Measurements from ENCODE around the gene CCDC178.
A peak's percentile ranks its signal among the peaks of the same experiment; 100 is the strongest.
"Not testable (repeated sequence)": the region's sequence is repeated elsewhere in the genome, so short reads cannot be mapped to it uniquely, and the experiment has no call there.

Gene CCDC178

GRCh38 chr18:33440060-33441043 lies at the start of gene CCDC178:
TSS of gene CCDC178 (minus strand) at chr18:33440721. CDS start at chr18:33412088, 28,633 bp downstream.
- peak in 5 of 14 donors; percentile 5 to 25 (median 12) for DNase-seq

DNA sequence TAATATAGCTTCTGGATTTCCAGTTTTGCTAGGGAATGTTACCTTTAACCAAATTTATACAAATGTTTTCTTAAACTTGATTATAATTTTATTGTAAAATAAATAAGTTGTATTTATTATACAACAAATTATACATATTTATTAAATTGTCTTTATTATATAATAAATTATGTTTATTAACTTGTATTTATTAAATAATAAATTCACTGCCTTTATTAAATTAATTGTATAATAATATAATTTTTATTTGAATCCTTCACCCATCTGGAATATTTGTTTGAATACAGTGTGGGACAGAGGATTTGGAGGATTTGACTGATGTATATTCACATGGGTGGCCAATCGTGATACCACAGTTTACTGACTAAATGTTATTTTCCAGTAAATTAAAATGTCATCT lies 43.4 kb upstream of the CCDC178 start:
- no peak for DNase-seq

DNA sequence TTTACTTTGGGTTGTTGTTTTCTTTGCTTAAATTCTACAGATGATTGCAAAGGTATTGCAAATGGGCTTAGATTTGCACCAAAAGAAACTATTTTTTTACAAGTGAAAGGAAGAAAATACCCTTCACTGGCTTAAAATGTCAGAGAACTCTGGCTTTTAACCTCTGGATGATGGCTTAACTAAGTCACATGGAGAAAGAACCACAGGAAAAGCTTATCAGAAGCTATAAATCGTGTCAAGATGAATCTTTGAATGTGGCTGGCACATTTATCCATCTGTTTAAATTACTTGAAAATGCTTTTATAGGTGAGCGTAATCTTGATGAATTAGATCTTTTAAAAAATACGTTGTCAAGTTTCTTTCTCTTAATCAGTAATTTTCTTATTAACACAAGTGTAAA lies 32.0 kb upstream of the CCDC178 start:
- no peak for DNase-seq

- no peak for DNase-seq
Measured at GRCh38 chr18:33470216-33470615, 29.7 kb upstream of the CCDC178 start.

- no peak for DNase-seq
Measured at GRCh38 chr18:33469699-33470098, 29.2 kb upstream of the CCDC178 start.

DNA sequence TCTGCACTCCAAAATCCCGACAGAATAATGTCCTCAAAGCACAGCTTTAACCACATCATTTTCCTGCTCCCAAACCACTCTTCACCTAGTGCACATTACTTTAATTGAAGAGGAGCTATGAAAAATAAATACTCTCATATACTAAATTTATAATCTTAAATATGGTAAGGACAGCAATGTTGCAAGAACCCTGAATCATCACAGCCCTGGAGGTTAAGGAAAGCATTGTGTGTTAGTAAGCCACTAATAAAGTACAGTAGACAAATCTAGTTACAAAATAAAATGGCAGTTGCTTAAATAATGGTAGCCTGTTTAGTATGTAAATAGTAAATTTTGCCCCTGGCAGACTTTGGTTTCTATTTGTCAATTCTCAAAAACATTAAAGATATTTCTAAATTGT lies 27.0 kb upstream of the CCDC178 start:
- no peak for DNase-seq

DNA sequence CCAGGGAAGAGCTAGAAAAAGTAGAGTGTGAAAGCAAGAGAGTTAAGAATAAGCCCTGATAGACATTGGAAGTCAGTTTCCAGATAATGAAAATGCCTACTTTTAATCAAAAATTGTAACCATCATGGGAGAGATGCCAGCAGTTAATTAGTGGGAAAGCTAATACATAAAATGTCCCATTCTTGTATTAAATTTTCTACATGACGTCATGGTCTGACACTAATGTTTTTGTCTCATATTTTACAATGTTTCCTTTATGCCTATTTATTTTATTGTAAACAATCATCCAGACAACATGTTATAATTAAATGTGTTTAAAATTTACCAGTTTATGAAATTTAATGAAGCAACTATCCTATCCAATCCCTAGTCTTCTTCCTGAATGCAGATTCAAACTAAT lies 26.3 kb upstream of the CCDC178 start:
- no peak for DNase-seq

GRCh38 chr18:33460681-33461080 lies 20.2 kb upstream of the CCDC178 start:
- DNase-seq: no peak

DNA sequence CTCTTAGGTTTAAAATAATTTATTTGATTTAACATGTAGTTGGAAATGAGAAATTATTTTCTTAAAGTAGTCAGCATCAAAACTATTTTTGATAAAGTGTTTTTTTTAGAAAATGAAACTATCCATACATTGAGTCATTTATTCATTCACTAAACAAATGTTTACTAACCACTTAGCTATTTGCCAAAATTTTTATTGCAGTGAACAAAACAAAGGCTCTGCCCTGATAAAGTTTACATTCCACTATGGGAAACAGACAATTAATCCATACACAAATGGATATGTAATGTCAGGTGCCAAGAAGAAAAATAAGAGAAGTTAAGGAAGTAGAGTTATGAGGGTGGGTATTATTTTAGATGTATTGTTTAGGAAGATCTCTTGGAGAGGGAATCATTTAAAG lies 19.1 kb upstream of the CCDC178 start:
- DNase-seq: no peak

DNA sequence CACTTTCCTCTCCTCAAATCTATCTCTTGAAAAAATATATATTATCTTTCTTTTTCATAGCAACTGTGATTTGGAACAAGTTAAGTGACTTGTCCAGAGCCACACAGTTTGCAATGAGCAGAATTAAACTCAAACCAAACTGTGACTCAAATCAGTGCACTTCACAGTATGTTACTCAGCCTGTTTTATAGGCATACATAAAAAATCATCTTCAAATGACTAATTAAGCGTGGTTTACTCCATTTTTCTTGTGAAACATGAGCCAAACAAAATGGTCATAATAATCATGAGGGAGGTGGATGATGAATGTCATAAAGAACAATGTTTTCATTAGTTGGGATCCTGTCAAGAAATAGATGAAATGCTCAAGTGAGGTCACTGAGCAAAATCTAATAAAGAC lies 6.1 kb upstream of the CCDC178 start:
- no peak for DNase-seq

DNA sequence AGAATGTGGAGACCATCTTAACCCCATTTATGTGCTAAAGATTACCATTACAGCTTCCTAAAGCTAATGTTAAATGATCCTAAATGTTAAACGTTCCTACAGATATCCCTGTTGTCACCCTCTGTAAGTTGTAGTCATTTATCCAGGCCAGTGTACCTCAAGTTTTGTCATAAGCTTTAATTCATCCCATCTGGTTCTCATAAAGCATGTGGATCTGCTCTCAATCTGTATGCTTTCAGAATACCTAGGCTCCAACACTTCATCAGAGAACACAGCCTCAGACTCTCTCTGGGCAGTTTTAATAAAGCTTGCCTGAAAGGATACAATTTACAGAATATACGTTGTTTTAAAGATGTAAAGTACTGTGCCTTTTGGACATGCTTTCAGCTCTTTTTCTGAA lies 4.2 kb upstream of the CCDC178 start:
- DNase-seq: no peak

DNA sequence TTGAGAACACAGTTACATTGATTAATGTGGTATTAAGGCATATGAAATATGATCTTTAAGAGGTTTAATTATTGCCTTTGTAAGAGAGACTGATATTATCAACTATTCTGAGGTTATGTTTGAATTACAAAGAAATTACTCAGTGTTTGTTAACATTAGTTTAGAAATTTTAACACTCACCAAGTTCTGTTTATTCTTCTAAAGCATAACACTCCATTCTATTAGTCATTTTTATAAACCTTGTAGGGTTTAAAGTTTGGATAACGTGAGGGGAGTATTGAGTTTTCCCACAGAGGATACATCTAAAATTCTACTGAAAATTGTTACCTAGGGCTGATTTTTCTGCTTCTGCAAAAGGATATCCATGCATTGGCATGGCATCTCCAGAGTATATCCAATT lies 7.7 kb downstream of the CCDC178 start:
- DNase-seq: no peak

- no peak for DNase-seq
Measured at GRCh38 chr18:33427549-33427948, 13.0 kb downstream of the CCDC178 start.

GRCh38 chr18:33424266-33424946 lies 16.1 kb downstream of the CCDC178 start:
- DNase-seq: no peak

DNA sequence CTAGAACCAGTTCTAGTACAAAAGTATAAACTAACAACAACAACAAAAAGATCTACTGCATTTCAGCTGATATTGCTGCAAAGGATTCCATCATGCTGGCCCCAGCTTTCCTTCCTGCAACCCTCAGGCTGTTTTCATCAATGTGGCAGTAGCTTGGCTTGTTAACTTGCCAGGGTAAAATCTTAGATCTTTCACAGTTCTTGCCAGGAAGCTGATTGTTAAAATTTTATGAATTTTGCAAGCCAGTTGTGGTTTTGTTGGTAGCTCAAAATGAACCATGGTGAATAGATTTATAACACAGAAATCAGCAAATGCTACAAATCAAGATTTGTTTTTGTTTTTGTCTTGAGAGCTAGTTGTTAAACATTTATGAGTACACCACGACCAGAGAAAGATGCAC lies 19.3 kb downstream of the CCDC178 start:
- DNase-seq: no peak

DNA sequence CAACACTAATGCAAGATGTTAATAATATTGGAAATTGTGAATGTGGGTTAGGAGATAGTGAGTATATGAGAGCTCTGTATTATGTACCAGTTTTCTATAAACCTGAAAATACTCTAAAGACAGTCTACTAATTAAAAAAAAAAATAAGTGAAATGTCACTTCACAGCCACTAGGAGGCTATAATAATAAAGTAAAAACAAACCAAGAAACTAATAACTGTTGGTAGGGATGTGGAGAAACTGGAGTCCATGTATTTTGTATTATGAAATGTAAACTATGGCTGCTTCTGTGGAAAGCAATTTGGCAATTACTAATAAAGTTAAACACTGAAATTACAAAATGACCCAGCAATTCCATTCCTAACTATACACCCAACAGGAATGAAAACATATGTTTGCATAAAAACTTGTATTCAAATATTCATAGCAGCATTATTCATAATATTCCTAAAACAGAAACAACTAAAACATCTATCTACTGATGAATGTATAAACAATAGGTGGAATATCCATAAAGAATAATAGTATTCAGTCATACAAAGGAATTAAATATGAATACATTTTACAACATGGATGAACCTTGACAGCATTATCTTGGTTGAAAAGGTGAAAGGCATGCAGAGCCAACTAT lies 36.2 kb downstream of the CCDC178 start:
- DNase-seq: no peak

- DNase-seq: not testable (repeated sequence)
Measured at GRCh38 chr18:33398939-33399338, 41.6 kb downstream of the CCDC178 start.

- DNase-seq: no peak
Measured at GRCh38 chr18:33375829-33376228, 64.7 kb downstream of the CCDC178 start.

DNA sequence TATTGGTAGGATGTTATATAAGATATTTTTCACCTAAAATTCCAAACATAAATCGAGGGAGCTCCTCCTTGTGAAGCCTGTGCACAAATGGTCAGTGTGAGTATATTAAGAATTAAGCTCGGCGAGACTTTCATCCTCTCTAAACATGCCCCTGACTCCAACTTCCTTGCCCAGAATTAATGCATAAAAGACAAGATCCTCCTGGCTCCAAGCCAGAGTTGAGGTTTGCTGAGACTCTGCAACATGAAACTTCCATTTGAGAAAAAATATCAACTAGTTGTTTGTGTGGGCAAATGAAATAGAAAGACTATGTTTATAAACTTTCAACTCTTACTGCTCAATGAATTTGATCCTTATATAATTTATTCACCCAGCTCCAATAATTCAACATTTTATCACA lies 68.1 kb downstream of the CCDC178 start:
- DNase-seq: no peak

- DNase-seq: no peak
Measured at GRCh38 chr18:33369711-33370449, 70.6 kb downstream of the CCDC178 start.

DNA sequence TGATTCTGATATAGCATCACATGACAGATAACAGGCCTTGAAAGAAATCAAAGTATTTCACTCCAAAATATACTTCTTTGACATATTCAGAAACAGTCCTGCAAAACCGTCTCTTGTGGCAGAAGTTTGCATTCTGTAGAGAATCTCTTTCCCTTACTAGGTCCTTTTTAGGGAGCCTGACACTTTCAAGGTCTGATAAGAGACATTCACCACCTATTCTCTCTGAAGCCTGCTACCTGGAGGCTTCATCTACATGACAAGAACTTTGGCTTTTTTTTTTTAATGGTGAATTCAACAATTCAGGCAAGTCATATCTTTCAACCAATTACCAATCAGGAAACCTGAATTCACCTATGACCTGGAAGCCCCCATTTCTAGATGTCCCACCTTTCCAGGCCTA lies 83.8 kb downstream of the CCDC178 start:
- no peak for DNase-seq

DNA sequence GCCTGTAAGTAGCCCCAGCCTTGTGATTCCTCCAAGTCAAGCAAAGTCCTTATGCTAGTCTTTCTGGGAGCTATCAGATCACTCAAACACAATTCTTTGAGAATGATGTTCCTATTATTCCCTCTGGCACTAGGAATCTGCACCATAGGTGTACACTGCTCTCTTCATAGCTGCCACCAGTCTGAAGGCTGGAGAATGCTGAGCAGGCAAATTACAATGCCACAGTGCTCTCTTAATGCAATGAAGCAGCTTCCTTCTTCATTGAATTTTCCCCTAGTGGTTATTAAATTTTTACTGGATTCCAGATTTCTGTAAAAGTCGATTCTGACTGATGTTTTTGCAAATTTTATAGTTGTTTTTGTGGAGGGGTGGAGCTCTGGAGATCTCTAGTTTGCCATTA lies 84.8 kb downstream of the CCDC178 start:
- DNase-seq: no peak

- DNase-seq: no peak
Measured at GRCh38 chr18:33355263-33355662, 85.3 kb downstream of the CCDC178 start.

Data from C1 segment of cervical spinal cord (tissue), 14 donors.